K562 (cell line): ENCODE data around the gene TJAP1. TPM values are rescaled to one million over a fixed set of nuclear protein-coding genes. Genes with fewer than 3 reads are reported as not detected.

Source experiments
- ARNT ChIP-seq, 2 experiments: fragments of 450-650 bp; IDR thresholded peaks; 2 replicates each; pipeline ENCODE4 v1.6.1; 2016; ENCODE audit warnings: mild to moderate bottlenecking in 1 of 2
- CHD4 ChIP-seq: fragments of 200-600 bp; sonication (generic); IDR thresholded peaks from 3 replicates; pipeline ENCODE4 v1.6.1; 2012; ENCODE audit warnings: low read depth, mild to moderate bottlenecking, mixed read lengths, low read length, inconsistent platforms; ENCODE audit not compliant: insufficient read depth, insufficient replicate concordance, poor library complexity, severe bottlenecking
- EGR1 ChIP-seq: fragments of 450-650 bp; conservative IDR thresholded peaks from 2 replicates; pipeline ENCODE4 v1.6.1; 2017; ENCODE audit warnings: mild to moderate bottlenecking
- ESRRA ChIP-seq: fragments of 450-650 bp; IDR thresholded peaks from 2 replicates; pipeline ENCODE4 v1.6.1; 2014; ENCODE audit warnings: low read depth, mild to moderate bottlenecking, moderate library complexity, borderline replicate concordance
- ETS2 ChIP-seq: IDR thresholded peaks from 2 replicates; pipeline ENCODE4 v1.6.1; 2016; ENCODE audit warnings: borderline replicate concordance, missing genetic modification characterization, mild to moderate bottlenecking, moderate library complexity, missing compliant biosample characterization; ENCODE audit not compliant: poor library complexity, severe bottlenecking
- FIP1L1 ChIP-seq: fragments of 200-400 bp; formaldehyde crosslinking; IDR thresholded peaks from 2 replicates; pipeline ENCODE4 v1.6.1; 2018; ENCODE audit warnings: mild to moderate bottlenecking, low read depth, low read length; ENCODE audit not compliant: poor library complexity, severe bottlenecking
- FOXJ2 ChIP-seq: fragments of 200-800 bp; sonication (Bioruptor generic); IDR thresholded peaks from 2 replicates; pipeline ENCODE4 v1.6.1; 2016; ENCODE audit warnings: missing genetic modification characterization, missing compliant biosample characterization
- FOXJ3 ChIP-seq: sonication (generic); formaldehyde crosslinking; IDR thresholded peaks from 2 replicates; pipeline ENCODE4 v1.4.0; 2020; ENCODE audit warnings: mild to moderate bottlenecking, missing genetic modification reagents
- MTF1 ChIP-seq: fragments of 250-450 bp; sonication (Bioruptor Pico); IDR thresholded peaks from 2 replicates; pipeline ENCODE4 v1.9.0; 2021; ENCODE audit warnings: moderate library complexity, mild to moderate bottlenecking, inconsistent platforms, borderline replicate concordance
- NFIC ChIP-seq: fragments of 450-650 bp; IDR thresholded peaks from 2 replicates; pipeline ENCODE4 v1.6.1; 2017; ENCODE audit warnings: mild to moderate bottlenecking, inconsistent platforms
- NR2C1 ChIP-seq, 2 experiments: fragments of 450-650 bp; IDR thresholded peaks; 2 replicates each; pipeline ENCODE4 v1.6.1; 2017; ENCODE audit warnings: mild to moderate bottlenecking in 2 of 2, antibody characterized with exemption in 1 of 2, inconsistent platforms in 1 of 2, missing compliant biosample characterization in 1 of 2, missing genetic modification characterization in 1 of 2
- NRF1 ChIP-seq, 2 experiments: fragments of 450-650 bp; IDR thresholded peaks in 1 of 2; conservative IDR thresholded peaks in 1 of 2; 2 replicates each; pipeline ENCODE4 v1.6.1; 2014; ENCODE audit warnings: mild to moderate bottlenecking in 2 of 2
- SREBF1 ChIP-seq: fragments of 150-350 bp; IDR thresholded peaks from 2 replicates; pipeline ENCODE4 v1.6.1; 2014; ENCODE audit warnings: antibody characterized with exemption, low read depth, low read length, borderline replicate concordance
- YY1 ChIP-seq, 3 experiments: IDR thresholded peaks; 2 replicates each; pipeline ENCODE4 v1.6.1; 2011; ENCODE audit warnings: low read length in 2 of 3, mild to moderate bottlenecking in 2 of 3, moderate library complexity in 2 of 3, borderline replicate concordance in 1 of 3, control low read depth in 1 of 3, low read depth in 1 of 3; ENCODE audit not compliant: insufficient read depth in 3 of 3, insufficient replicate concordance in 2 of 3, control insufficient read depth in 1 of 3, insufficient read length in 1 of 3; ENCODE audit errors: extremely low read depth in 1 of 3
- ZKSCAN1 ChIP-seq: fragments of 150-350 bp; IDR thresholded peaks from 2 replicates; pipeline ENCODE4 v1.6.1; 2016; ENCODE audit warnings: low read depth, low read length
- ZNF140 ChIP-seq: fragments of 250-450 bp; sonication (Bioruptor Pico); IDR thresholded peaks from 2 replicates; pipeline ENCODE4 v1.8.0; 2021; ENCODE audit warnings: moderate library complexity, mild to moderate bottlenecking, inconsistent platforms
- ZNF224 ChIP-seq: sonication (generic); formaldehyde crosslinking; IDR thresholded peaks from 2 replicates; pipeline ENCODE4 v1.8.0; 2022; ENCODE audit warnings: mild to moderate bottlenecking, missing genetic modification reagents
- ZNF507 ChIP-seq: conservative IDR thresholded peaks from 2 replicates; pipeline ENCODE4 v1.6.1; 2017; ENCODE audit warnings: missing genetic modification characterization, missing compliant biosample characterization
- ZNF717 ChIP-seq: fragments of 250-450 bp; sonication (Bioruptor Pico); IDR thresholded peaks from 2 replicates; pipeline ENCODE4 v1.5.0; 2021
- polyA plus RNA-seq, 8 experiments: library from polyadenylated mRNA; depleted of rRNA in 4 of 8; stranded (reverse) in 5 of 8; unstranded in 3 of 8; fragments of >200 nt; fragmentation: Nextera tagmentation in 2 of 8; fragmentation: Illumina TruSeq in 1 of 8; extraction: Ambion mirVana in 2 of 8; extraction: Trizol in 1 of 8; gene quantifications; 2 replicates each; pipeline versions ENCODE4 v1.2.1 to v1.2.3, GENCODE V29; 2011 to 2014; ENCODE audit warnings: inconsistent platforms in 1 of 8, missing spikeins in 1 of 8
- total RNA-seq, 7 experiments: library from RNA; depleted of rRNA in 6 of 7; stranded (reverse); fragments of >200 nt in 6 of 7; fragmentation: Illumina TruSeq in 2 of 7; extraction: Trizol in 2 of 7; gene quantifications; 2 replicates each; pipeline versions ENCODE4 v1.2.1 to v1.2.3, GENCODE V29; 2011 to 2021; ENCODE audit warnings: low replicate concordance in 1 of 7
- TF ChIP-seq, protein P1 (sequence below): fragments of 250-450 bp; sonication (Bioruptor Pico); IDR thresholded peaks from 2 replicates; pipeline ENCODE4 v1.4.0; 2020; ENCODE audit warnings: mild to moderate bottlenecking, moderate library complexity, borderline replicate concordance
- TF ChIP-seq, protein P2 (sequence below): sonication (generic); formaldehyde crosslinking; IDR thresholded peaks from 2 replicates; pipeline ENCODE4 v1.8.0; 2022; ENCODE audit warnings: mild to moderate bottlenecking, missing genetic modification reagents
- TF ChIP-seq, protein P3 (sequence below): fragments of 450-650 bp; IDR thresholded peaks from 2 replicates; pipeline ENCODE4 v1.6.1; 2018; ENCODE audit warnings: mild to moderate bottlenecking, low read depth; ENCODE audit not compliant: partially characterized antibody

TJAP1 gene
- total and polyA plus RNA-seq, 9 of the 15 experiments (the other 6 are each of a cell fraction or from before 2014, with no cell fraction given) = 0.06 to 35.8 (median 16.2) TPM

DNA sequence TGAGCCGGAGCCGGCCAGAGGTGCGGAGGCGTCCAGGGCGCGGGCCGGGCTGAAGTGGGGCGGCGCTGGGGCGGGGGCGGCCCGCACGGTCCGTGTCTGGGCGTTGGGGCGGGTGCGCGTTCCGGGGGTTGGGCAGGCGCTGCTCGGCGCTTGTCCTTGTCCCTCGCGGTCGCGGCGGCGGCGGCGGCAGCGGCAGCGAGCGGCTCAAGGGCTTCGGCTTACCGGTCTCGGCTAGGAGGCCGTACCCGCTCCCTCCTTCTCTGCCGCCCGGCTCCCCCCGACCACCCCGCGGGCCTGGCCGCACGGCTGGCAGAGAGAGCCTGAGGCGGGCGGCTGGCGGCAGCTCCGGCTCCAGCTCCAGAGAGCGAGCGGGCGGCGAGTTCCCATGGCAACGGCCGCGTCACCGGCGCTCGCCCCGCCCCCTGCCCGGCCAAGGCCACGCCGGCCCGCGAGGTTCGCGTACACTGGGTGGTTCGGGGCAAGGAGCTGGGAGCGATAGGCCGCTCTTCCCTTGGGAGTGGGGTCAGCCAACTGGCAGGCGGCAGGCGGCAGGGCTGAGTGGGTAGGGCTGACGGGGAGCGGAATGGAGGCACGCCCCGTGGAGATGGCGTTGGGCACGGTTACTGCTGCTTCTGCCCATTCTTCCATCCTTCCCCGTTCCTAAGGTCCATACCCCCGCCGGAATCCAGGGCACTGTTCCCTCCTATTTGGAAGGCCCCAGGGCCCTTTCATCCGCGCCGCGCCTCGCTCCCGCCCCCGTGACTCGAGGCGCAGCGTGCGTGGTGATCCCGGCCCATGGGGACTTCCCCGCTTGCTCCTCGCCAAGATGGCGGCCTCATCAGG lies 32.8 kb downstream of the TJAP1 start, which contains the start of gene LRRC73 (continued):
- TF ChIP-seq CHD4 (no peak), FIP1L1 (peak; percentile 56), YY1 (IDR thresholded peaks at IDR 0.05; ENCODE audit: borderline replicate concordance in 1 of 3, control insufficient read depth in 1 of 3, extremely low read depth in 1 of 3, insufficient read depth in 3 of 3, insufficient read length in 1 of 3, insufficient replicate concordance in 2 of 3, low read depth in 1 of 3, low read length in 2 of 3) (peak in 1 of 3 experiments; percentile 69), EGR1 (peak; percentile 54), ZNF507 (tag) (no peak), ZNF224 (CRISPR knock-in tag) (no peak), ZNF140 (no peak), MTF1 (CRISPR knock-in tag) (no peak), ARNT (IDR thresholded peaks at IDR 0.05) (no peak), NFIC (0 out of 2 replicates have a peak, but pooled peaks have one; percentile 8), NR2C1 (IDR thresholded peaks at IDR 0.05) (no peak), NR2C1 (tag; IDR thresholded peaks at IDR 0.05) (no peak), ZNF717 (no peak), ESRRA (peak; percentile 56; the same call in 1 of the 2 replicates), FOXJ2 (tag) (no peak), FOXJ3 (no peak), NRF1 (conservative IDR thresholded peaks at IDR 0.05 in 1 of 2, IDR thresholded peaks at IDR 0.05 in 1 of 2) (peak in 1 of 2 experiments; percentile 32; a peak in 2 of 4 replicates), ZKSCAN1 (no peak), ETS2 (tag) (no peak), SREBF1 (no peak)
- TF ChIP-seq, protein P1, sequence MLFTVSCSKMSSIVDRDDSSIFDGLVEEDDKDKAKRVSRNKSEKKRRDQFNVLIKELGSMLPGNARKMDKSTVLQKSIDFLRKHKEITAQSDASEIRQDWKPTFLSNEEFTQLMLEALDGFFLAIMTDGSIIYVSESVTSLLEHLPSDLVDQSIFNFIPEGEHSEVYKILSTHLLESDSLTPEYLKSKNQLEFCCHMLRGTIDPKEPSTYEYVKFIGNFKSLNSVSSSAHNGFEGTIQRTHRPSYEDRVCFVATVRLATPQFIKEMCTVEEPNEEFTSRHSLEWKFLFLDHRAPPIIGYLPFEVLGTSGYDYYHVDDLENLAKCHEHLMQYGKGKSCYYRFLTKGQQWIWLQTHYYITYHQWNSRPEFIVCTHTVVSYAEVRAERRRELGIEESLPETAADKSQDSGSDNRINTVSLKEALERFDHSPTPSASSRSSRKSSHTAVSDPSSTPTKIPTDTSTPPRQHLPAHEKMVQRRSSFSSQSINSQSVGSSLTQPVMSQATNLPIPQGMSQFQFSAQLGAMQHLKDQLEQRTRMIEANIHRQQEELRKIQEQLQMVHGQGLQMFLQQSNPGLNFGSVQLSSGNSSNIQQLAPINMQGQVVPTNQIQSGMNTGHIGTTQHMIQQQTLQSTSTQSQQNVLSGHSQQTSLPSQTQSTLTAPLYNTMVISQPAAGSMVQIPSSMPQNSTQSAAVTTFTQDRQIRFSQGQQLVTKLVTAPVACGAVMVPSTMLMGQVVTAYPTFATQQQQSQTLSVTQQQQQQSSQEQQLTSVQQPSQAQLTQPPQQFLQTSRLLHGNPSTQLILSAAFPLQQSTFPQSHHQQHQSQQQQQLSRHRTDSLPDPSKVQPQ (CRISPR knock-in tag) = no peak
- TF ChIP-seq, protein P2, sequence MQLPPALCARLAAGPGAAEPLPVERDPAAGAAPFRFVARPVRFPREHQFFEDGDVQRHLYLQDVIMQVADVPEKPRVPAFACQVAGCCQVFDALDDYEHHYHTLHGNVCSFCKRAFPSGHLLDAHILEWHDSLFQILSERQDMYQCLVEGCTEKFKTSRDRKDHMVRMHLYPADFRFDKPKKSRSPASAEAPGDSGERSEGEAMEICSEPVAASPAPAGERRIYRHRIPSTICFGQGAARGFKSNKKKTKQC = peak; percentile 33; the same call in 1 of the 2 replicates
- TF ChIP-seq, protein P3, sequence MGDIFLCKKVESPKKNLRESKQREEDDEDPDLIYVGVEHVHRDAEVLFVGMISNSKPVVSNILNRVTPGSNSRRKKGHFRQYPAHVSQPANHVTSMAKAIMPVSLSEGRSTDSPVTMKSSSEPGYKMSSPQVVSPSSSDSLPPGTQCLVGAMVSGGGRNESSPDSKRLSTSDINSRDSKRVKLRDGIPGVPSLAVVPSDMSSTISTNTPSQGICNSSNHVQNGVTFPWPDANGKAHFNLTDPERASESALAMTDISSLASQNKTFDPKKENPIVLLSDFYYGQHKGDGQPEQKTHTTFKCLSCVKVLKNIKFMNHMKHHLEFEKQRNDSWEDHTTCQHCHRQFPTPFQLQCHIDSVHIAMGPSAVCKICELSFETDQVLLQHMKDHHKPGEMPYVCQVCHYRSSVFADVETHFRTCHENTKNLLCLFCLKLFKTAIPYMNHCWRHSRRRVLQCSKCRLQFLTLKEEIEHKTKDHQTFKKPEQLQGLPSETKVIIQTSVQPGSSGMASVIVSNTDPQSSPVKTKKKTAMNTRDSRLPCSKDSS = no peak
